Neural cell (in vitro differentiated cells): ENCODE data around the gene ETV7.

Source experiments
- EP300 ChIP-seq: fragments of 450-650 bp; conservative IDR thresholded peaks from 2 replicates; pipeline ENCODE4 v1.6.1; 2014; ENCODE audit warnings: antibody characterized with exemption, mild to moderate bottlenecking, moderate library complexity; ENCODE audit not compliant: poor library complexity, severe bottlenecking
- EZH2 ChIP-seq: fragments of 200-600, 300-800 bp; shearing (Covaris generic), sonication (generic); IDR thresholded peaks from 2 replicates; pipeline ENCODE4 v1.6.1; 2014; ENCODE audit warnings: antibody characterized with exemption, low read length, borderline replicate concordance, mild to moderate bottlenecking; ENCODE audit not compliant: insufficient read depth, poor library complexity, severe bottlenecking
- MXI1 ChIP-seq: fragments of 450-650 bp; conservative IDR thresholded peaks from 2 replicates; pipeline ENCODE4 v1.6.1; 2014; ENCODE audit warnings: antibody characterized with exemption, mild to moderate bottlenecking; ENCODE audit not compliant: poor library complexity, severe bottlenecking
- POLR2AphosphoS5 ChIP-seq: IDR thresholded peaks from 2 replicates; pipeline ENCODE4 v1.6.1; 2012
- RAD21 ChIP-seq: fragments of 450-650 bp; conservative IDR thresholded peaks from 2 replicates; pipeline ENCODE4 v1.6.1; 2014; ENCODE audit warnings: antibody characterized with exemption, mild to moderate bottlenecking, moderate library complexity
- SMC3 ChIP-seq: fragments of 450-650 bp; conservative IDR thresholded peaks from 2 replicates; pipeline ENCODE4 v1.6.1; 2014; ENCODE audit warnings: antibody characterized with exemption, mild to moderate bottlenecking, moderate library complexity; ENCODE audit not compliant: poor library complexity
- TAF1 ChIP-seq: IDR thresholded peaks from 2 replicates; pipeline ENCODE4 v1.6.1; 2012; ENCODE audit warnings: low read depth
- TF ChIP-seq, protein P1 (sequence below): fragments of 450-650 bp; IDR thresholded peaks from 2 replicates; pipeline ENCODE4 v1.5.1; 2014; ENCODE audit warnings: antibody characterized with exemption, mild to moderate bottlenecking, moderate library complexity; ENCODE audit not compliant: poor library complexity, severe bottlenecking
- TF ChIP-seq, protein P2 (sequence below): IDR thresholded peaks from 2 replicates; pipeline ENCODE4 v1.6.1; 2012; ENCODE audit warnings: borderline replicate concordance

DNA sequence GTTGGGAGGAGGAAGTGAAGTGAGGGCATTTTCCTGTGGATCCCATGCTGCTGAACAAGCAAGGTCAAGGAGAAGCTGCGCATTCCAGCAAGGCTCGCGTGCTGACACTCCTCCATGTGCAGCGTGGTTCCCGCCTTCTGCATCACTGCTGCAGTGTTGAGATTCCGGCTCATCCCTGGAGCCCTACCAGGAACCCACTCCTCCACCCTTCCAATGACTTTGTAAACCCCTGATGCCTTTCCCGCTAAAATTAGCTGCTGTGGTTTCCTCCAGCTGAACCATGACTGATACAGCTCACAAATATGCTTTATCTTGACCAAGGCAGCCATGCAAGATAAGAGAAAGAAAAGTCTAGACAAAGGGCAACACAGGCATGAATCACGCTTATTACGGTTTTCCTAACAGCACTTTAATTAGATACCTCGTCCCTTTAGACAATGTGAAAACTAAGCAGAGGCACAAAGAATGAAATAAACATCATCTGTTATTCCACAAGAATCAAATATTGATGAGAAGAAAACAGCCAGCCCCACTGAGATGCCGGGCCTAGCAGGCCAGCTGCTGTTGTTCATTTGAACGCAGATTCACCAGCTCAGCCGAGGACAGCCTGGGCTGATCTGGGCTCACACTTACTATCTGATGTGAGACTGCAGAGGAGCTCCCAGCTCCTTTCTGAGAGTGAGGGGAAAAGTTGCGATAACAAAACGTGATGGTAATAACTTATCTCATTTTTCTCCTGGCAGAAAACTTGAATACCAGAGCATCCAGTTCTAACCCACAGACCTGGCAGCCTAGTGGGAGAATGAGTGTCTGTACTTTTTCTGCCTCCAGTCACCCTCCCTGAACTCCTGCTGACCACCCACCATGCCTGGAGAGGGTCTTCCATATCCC, 36.5 kb downstream of the ETV7 start:
- no peak for TF ChIP-seq EZH2
- TF ChIP-seq, protein P1, sequence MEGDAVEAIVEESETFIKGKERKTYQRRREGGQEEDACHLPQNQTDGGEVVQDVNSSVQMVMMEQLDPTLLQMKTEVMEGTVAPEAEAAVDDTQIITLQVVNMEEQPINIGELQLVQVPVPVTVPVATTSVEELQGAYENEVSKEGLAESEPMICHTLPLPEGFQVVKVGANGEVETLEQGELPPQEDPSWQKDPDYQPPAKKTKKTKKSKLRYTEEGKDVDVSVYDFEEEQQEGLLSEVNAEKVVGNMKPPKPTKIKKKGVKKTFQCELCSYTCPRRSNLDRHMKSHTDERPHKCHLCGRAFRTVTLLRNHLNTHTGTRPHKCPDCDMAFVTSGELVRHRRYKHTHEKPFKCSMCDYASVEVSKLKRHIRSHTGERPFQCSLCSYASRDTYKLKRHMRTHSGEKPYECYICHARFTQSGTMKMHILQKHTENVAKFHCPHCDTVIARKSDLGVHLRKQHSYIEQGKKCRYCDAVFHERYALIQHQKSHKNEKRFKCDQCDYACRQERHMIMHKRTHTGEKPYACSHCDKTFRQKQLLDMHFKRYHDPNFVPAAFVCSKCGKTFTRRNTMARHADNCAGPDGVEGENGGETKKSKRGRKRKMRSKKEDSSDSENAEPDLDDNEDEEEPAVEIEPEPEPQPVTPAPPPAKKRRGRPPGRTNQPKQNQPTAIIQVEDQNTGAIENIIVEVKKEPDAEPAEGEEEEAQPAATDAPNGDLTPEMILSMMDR, result no peak
- TF ChIP-seq EP300, result no peak
- TF ChIP-seq RAD21, result no peak
- no peak for TF ChIP-seq POLR2AphosphoS5
- no peak for TF ChIP-seq TAF1
- no peak for TF ChIP-seq MXI1
- TF ChIP-seq SMC3, result no peak
- TF ChIP-seq, protein P2, sequence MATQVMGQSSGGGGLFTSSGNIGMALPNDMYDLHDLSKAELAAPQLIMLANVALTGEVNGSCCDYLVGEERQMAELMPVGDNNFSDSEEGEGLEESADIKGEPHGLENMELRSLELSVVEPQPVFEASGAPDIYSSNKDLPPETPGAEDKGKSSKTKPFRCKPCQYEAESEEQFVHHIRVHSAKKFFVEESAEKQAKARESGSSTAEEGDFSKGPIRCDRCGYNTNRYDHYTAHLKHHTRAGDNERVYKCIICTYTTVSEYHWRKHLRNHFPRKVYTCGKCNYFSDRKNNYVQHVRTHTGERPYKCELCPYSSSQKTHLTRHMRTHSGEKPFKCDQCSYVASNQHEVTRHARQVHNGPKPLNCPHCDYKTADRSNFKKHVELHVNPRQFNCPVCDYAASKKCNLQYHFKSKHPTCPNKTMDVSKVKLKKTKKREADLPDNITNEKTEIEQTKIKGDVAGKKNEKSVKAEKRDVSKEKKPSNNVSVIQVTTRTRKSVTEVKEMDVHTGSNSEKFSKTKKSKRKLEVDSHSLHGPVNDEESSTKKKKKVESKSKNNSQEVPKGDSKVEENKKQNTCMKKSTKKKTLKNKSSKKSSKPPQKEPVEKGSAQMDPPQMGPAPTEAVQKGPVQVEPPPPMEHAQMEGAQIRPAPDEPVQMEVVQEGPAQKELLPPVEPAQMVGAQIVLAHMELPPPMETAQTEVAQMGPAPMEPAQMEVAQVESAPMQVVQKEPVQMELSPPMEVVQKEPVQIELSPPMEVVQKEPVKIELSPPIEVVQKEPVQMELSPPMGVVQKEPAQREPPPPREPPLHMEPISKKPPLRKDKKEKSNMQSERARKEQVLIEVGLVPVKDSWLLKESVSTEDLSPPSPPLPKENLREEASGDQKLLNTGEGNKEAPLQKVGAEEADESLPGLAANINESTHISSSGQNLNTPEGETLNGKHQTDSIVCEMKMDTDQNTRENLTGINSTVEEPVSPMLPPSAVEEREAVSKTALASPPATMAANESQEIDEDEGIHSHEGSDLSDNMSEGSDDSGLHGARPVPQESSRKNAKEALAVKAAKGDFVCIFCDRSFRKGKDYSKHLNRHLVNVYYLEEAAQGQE, result no peak
